NCI-H2081 (cell line): ENCODE measurements around the gene RAP1GAP2.
A peak's percentile ranks its signal among the peaks of the same experiment; 100 is the strongest.

Experiments
- DNase-seq, 2 experiments: peaks; one replicate each; lab custom pipeline; 2025; lab: John Stamatoyannopoulos, UW

Gene RAP1GAP2

DNA sequence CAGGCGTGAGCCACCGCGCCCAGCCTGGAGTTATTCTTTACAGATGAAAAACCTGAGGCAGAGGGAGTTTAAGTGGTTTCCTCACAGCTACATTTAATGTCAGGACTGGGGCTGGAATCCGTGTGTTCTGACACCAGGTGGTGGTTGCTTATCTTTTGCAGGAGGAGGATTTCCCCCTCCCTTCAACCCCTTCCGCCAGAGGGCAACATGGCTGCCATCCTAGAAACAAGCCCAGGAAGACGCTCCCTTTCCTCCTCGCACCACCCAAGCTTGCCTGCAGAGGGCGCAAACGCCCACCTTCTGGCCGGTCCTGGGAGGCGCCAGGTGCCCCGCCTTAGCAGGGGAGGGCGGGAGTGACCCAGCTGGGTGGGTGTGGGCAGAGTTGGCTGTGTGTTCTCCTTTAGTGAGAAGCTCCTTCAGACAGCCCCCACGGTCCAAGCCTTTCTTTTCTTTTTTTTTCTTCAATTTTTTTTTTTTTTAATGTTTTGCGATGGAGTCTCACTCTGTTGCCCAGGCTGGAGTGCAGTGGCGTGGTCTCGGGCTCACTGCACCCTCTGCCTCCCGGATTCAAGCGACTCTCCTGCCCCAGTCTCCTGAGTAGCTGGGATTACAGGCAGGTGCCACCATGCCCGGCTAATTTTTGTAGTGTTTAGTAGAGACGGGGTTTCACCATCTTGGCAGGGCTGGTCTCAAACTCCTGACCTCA is 9.9 kb upstream of the RAP1GAP2 start:
- peak; percentile 80 to 88 for DNase-seq

DNA sequence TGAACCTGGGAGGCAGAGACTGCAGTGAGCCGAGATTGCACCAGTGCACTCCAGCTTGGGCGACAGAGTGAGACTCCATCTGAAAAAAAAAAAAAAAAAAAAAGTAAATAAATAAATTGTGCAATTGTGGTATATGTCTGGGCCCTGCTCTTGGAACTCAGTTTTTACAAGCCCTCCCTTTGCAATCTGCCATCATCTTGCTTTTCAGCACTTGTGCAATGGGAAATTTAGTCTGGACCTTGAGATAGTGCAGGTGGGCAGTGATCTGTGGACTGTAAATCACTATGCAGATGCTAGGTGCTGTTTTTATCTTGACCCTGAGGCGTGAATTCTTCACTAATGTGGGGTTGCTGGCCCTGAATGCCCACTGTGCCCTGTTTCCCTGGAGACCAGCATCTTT is 6.5 kb upstream of the RAP1GAP2 start:
- no peak for DNase-seq

DNA sequence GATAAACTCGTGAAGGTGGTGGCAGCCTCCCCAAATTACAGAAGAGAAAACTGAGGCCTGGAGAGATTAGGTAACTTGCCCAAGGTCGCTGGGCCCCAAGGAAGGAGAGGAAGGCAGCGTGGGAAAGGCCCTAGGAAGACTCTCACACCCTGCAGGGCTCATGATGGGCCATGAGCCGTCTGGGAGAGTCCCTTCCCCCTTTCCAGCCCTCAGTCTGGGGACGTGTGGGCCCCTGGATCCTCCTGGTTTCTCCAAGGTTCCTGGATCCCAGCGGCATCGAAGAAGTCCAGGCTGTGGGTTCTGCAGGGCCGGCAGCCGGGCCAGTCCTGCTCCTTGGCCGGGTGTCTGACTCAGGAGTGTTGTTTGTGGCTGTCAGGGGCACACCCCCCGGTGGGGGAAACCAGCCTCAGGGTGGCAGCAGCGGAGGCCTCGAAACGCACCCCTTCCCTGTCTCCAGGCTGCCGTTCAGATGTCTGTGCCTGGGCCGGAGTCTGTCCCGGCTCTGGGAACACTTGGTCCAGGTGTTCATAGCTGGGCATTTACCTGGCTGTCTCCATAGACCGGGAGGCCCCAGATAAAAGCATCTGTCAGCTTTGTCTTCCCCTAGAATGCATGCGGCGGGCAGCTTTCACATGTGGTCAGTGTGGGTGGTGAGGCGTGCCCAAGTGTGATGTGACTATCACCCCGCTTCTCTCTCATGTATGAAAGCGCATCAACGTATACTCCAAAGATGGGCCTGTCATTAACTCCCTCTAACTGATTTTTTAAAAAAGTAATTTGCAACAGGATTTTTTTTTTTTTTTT is 3.7 kb upstream of the RAP1GAP2 start:
- DNase-seq = no peak

DNA sequence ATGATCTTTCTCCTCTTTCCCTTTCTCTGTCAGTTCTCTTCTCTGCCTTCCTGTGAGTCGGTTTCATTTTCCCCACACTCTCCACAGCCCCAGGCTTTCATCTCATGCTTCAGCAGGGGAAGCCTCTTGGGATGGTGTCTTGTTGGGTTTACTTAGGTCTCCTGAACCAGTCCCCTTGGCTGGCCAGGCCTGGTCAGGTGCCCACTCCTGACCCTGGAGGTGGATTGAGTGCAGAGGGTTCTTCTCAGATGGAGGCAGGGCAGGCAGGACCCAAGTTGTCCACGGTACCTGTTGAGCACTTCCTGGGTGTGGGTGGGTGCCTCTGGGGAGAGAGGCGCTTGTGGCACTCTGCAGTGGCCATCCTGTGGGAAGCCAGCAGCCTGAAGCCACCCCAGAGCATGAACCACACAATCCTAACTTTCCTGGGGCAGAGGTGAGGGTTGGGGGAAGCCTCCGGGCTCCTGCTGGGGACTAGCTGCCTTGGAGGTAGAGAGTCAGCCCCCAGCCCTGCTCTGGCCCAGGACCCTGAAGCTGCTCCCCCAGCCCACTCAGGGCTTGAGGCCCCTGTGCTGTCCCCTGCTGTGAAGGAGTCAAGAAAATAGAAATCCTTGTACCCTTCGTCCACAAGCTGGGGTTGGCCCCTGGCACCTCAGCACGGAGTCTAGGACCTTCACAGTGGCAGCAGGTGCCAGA is 2.0 kb upstream of the RAP1GAP2 start:
- DNase-seq = no peak

DNA sequence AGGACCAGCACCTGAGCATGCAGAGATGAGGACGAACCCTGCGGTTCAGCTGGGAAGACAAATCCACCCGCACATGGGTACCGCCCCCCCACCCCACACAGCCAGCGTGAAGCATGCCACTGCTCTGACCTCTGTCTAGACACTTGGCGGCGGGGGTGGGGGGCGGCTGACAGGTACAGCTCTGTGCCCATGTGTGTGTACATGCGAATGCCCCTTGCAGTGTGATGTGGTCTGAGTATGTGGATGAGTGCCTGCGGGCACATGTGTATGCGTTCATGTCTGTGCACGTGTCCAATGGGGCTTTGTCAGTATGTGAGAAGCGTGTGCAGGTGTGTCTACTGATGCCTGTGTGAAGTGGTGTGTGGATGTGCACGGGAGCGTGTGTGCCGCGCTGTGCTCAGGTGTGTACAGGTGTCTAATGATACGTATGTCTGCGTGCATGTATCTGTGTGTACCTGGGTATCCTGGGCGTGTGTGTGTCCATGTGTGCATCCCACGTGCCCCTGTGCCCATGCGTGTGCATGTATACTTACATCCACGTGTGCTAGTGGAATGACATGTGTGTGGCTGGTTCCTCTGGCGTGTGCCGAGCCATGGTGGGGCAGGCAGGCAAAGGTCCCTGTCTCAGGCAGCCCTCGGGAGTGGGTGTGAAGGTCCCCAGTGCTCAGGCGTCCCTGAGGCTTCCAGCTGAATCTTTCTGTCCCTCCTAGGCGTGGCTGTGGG is 636 bp upstream of the RAP1GAP2 start:
- no peak for DNase-seq

DNA sequence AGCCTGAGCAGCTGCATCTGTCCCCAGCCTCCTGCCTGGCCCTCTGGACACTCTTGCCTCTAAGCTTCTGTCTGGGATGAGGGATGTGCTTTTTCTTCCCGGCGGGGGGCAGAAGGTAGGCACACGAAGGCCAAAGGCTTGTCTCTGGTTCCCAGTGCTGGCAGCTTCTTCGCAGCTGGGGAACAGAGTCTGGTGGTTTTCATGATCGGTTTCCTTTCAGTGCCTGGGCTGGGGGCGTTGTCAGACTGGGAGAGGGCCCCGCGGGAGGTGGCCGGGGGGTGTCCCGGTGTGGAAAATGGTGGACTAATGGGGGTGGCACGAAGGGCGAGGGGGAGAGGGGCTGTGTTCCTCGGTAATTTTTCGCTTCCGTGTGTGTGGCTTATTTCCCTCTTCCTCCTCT is 988 bp downstream of the RAP1GAP2 start:
- DNase-seq = no peak

DNA sequence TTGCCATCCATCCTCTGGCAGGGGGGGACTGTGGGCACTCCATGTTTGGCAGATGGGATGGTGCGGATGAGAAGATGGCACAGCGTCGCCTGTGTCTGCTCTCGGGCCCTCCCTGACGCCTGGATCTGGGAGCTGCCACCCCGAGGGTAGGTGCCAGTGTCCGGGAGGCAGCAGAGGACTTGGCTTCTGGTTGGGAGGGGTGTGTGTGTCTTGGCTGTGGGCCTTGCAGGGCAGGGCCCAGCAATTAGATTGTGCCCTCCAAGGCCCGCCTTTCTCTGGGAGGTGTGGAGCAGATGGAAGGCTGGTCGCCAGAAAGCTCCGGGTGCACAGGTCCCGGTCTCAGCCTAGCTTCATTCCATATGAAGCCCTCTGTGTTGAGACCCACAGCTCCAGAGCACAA is 1.4 kb downstream of the RAP1GAP2 start:
- peak in 1 of 2 experiments; percentile 17 for DNase-seq

DNA sequence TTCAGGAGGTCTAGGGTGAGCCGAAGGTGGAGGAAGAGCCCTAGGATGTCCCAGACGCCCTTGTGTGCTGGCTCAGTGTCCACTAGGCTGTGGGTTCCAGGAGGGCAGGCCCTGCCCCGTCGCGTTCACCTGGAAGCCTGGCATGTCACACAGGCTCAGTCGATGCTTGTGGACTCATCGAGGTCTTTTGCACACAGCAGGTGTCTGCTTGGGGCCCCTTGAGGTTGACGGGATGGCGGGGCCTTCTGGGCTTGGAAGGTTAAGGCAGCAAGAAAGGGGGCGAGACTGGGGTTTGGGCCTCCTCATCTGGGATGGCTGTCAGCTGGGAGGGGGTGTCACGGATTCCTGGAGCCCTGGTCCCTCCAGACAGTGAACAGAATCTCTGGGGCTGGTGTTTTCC is 1.9 kb downstream of the RAP1GAP2 start:
- DNase-seq = no peak

DNA sequence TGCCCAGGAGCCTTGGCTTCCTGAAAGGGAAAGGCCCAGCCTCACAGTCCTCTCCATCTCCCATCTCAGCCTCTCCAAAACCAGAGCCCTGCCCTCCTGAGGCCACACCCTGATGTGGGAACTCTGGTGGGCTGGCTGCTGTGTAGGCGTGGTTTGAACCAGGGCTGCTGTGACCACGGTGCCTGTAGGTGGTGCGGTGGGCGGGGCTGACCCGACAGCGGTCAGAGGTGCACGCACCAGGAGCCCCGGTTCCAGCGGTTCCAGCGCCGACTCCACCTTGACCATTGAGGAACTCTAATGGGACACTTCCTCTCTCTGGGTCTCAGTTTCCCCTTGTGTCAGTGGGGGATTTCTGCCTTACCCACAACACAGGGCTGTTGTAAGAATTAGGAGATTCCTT is 2.4 kb downstream of the RAP1GAP2 start:
- no peak for DNase-seq

DNA sequence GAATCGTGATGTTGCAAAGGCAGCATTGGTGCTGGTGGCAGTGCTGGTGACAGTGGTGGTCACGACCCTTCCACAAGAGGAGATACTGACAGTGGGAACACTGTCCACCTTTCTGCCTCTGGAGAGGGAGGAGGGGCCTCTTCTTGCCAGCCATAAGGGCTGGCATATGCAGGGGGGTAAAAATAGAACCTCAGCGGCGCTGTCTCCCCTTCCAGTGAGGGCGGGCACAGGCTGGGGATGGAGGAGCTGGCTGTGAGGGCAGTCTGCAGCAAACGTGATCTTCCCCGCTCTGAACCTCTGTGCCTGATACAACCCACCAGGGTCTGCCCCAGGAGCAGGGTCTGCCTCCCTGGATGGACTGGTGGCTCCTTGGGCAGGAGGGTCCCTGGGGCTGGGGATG is 3.4 kb downstream of the RAP1GAP2 start:
- no peak for DNase-seq

DNA sequence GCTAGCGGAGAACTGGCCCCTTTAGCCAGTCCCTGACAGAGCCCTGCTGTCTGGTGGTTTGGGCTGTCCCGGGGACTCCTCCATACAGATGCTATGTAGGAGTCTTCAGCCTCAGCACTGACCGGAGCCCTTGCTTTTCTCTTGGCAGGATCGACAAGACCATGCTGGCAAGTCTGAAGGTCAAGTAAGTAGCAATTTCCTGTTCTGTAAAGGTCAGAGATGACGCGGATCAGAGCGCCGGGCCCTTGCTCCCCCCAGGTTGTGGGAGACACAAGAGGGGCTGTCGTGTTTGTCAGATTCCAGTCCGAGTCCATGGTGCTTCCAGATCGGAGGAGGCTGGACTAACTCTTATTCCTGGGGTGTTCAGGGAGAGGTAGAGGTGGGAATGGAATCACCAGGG is 4.1 kb downstream of the RAP1GAP2 start:
- no peak for DNase-seq

DNA sequence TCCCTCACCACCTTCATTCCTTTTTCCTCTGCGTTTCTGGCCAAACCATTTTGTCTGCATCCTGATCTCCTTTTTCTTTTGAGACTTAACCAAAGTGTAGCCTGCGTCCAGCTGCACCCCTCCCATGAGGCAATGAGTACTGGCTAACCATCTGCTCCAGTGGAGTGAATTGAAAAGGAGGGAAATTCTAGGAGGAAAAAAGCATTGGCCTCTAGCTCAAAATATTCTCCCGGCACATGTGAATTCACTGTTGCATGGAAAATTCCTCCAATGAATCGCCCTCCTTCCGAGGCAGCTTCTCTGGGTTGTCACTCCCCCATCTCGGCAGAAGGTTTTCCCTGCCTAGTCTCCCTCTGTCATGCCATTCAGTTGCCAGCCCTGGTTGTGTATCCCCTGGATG is 5.6 kb downstream of the RAP1GAP2 start:
- DNase-seq = no peak

DNA sequence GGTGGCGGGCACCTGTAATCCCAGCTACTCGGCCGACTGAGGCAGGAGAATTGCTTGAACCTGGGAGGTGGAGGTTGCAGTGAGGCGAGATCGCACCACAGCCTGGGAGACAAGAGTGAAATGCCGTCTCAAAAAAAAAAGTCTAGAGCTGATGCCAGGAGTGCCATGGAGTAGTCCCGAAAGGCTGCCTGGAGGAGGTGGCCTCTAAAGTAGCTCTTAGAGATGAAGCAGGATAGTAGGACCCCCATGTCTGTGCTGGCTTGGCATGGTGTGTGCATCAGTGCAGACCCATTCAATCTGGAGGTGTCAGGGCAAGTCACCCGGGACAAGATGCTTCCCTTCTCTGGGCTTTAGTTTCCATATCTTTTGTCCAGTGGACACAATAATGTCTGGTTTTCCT is 6.3 kb downstream of the RAP1GAP2 start:
- DNase-seq = no peak

DNA sequence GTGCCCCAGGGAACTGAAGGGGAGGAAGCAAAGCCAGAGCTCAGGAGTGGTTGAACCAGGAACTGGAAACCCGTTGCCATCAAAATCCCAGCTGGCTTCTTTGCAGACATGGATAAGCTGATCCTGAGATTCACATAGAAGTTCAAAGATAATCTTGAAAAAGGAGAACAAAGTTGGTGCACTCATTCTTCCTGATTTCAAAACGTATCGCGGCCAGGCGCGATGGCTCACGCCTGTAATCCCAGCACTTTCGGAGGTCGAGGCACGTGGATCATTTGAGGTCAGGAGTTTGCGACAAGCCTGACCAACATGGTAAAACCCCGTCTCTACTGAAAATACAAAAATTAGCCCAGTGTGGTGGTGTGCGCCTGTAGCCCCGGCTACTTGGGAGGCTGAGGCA is 7.1 kb downstream of the RAP1GAP2 start:
- no peak for DNase-seq

DNA sequence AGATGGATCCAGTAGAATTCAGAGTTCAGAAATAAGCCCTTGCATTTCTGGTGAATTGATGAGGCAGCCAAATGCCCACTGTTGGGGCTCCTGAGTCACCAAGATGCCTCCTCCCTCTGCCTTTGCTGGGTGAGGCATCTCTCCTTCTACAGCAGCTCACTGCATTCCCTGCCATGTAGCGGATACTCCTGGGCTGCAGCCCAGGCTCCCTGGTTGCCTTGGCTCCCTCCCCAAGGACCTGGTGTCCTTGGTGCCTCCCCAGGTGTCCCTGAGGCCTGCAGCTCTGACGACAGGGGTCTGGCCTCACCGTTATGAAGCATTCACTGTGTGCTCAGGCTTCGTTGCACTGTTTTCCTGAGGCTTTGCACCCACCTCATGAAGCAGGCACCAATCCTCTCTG is 7.7 kb downstream of the RAP1GAP2 start:
- no peak for DNase-seq

DNA sequence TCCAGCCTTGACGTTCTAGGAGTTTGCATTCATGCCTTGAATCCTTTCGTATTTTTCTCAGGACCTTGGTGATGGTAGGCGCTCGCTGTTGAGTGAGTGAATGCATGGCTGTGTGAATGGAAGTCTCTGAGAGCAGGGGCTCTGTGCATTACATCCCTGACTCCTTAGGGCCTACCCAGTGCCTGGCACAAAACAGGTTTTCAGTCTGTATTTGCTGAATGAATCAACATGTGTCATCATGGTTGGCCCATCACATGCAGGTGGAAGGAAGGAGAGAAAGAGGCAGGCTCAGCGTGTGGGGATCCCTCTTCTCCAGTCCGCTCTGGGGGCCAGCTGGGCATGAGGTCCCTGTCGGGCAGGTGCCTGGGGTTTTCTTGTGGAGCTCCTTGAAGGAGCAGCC is 8.7 kb downstream of the RAP1GAP2 start:
- DNase-seq = no peak

DNA sequence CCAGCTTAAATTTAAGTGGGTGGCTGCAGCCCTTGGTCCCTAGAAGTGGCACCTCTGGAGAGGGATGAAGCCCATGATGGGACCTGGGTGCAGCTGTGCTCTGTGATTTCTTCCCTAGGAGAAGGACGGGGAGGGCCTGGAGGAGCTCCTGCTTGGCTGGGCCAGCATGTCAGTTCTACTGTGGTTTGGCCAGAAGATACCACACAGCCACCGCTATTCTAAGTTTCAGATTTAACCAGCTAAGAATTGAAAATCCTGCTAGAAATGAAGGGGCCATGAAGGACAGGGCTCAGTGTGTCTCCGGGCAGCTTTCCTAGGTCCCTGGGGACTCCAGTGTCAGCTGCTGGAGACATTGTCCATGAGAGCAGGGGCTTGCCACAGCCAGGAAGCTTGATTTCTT is 9.7 kb downstream of the RAP1GAP2 start:
- DNase-seq = no peak

DNA sequence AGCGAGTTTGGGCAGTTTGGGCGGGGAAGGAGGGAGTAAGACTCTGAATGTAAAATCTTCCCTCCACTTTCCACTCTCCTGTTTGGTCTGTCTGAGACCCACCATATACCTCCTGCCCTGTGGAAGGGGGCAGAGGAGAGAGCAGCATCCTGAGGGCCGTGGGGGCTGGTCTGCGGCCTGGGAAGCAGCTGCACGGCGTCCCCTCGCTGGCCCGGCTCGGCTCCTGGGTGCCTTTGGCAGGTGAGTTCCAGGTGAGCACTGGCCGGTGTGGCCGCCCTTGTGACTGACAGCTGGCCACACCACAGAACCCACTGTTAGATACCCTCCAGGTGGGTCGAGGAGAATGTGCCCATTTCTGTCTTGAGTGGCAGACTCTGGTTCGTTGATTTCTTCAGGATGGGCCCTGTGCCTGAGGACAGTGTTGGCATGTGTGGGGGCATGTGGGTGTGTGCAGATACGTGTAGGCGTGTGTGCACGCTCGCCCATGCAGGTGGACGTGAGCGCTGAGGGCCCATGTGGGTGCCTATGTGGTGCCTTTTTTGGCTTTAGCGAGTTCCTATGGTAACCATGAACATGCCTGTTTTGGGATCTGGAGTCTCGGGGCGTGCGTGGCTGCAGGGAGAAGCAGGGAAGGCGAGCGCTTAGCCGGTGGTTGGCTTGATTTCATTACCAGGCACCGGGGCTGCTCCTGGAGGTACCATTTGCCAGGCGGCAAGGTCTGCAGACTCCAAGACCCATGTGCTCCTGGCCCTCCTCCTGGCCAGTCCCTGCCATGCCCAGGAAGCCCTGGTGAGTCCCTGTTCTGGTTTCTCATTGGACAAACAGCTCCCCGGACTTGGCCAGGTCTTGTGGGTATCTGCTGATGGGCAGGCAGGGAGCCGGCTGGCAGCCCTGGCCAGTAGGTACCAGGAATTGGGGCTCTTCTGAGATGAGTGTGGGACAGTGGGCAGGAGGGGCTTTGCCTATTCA is 12.4 kb downstream of the RAP1GAP2 start:
- no peak for DNase-seq

DNA sequence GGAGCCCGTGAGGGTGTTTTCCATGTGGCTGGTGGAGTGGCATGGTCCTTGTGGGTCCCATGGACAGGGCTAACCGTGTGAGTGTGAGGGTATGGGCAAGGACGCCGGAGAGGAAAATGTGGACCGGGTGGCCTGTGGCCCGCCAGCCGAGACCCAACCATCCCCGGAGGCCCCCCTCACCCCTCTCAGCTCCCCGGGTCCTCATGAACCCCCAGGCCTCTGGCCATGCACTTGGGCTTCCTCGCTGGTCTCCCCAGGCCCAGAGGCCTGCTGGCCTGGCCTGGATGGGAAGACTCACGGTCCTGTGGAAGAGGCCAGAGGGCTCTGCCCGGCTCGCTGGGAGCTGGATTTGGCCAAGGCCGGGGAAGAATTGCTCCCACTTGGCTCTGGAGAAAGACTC is 13.1 kb downstream of the RAP1GAP2 start:
- no peak for DNase-seq

DNA sequence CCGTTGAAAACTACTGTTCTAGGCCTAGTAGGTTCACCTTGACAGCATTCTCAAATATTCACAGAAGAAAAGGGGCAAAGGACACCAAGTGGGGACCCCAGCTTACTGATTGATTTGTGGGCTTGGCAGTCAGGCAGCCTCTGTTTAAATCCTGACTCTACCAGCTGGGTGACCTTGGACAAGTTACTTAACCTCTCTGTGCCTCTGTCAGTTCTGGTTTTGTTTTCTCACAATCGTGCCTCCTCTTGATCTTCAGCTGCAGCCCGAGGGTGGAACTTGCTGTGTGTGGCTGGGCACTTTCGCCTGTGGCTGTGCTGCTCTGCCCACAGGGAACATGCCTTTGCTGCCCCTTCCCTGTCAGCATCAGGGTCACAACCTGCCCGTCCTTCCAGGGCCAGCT is 17.8 kb downstream of the RAP1GAP2 start:
- no peak for DNase-seq
